IMR-90 (cell line): ENCODE data around the gene ABHD16A. TPM values are rescaled to one million over a fixed set of nuclear protein-coding genes. Genes with fewer than 3 reads are reported as not detected.

Experiments
- ATAC-seq: fragments of 200-7000 bp; cut with Tn5 transposase; 2 replicates; pipeline ENCODE4 v1.9.1; 2020; ENCODE audit warnings: low read depth, mild to moderate bottlenecking, moderate library complexity
- BruUV-seq: library from RNA; stranded (reverse); fragments of 400-500 nt; replicated peaks from 2 replicates; lab custom pipeline; 2021; lab: Mats Ljungman, UMichigan
- CTCF ChIA-PET: fragments of 300-600 bp; formaldehyde crosslinking; extraction: SDS; loops from one replicate; lab custom pipeline; 2021; ENCODE audit warnings: antibody characterized with exemption; lab: Yijun Ruan, JAX
- POLR2A ChIA-PET: fragments of 300-600 bp; sonication (Branson Sonifier 250); formaldehyde crosslinking; loops from one replicate; lab custom pipeline; 2022; ENCODE audit warnings: antibody characterized with exemption; ENCODE audit not compliant: unreplicated experiment; lab: Charles Lee
- DNase-seq: peaks from one replicate; pipeline ENCODE4 v3.0.0; 2013
- H2AFZ ChIP-seq: replicated peaks from 2 replicates; pipeline ENCODE3; 2013; ENCODE audit warnings: low read length, mild to moderate bottlenecking; ENCODE audit not compliant: poor library complexity
- H2AK5ac ChIP-seq: 2 replicates; pipeline ENCODE4 v1.6.1; 2013; ENCODE audit warnings: low read depth, low read length, inconsistent platforms
- H2AK9ac ChIP-seq: replicated peaks from 2 replicates; pipeline ENCODE3; 2013; ENCODE audit warnings: mild to moderate bottlenecking, low read depth, low read length, moderate library complexity; ENCODE audit not compliant: poor library complexity
- H2BK120ac ChIP-seq: 2 replicates; pipeline ENCODE4 v1.6.1; 2013; ENCODE audit warnings: low read depth, low read length, inconsistent platforms
- H2BK15ac ChIP-seq: 3 replicates; pipeline ENCODE4 v1.6.1; 2013; ENCODE audit warnings: low read depth, low read length, inconsistent platforms
- H2BK20ac ChIP-seq: 2 replicates; pipeline ENCODE4 v1.6.1; 2013; ENCODE audit warnings: low read depth, mild to moderate bottlenecking, inconsistent platforms, low read length, moderate library complexity
- H2BK5ac ChIP-seq: 2 replicates; pipeline ENCODE4 v1.6.1; 2013; ENCODE audit warnings: mild to moderate bottlenecking, low read depth, low read length, inconsistent platforms; ENCODE audit not compliant: poor library complexity, severe bottlenecking
- H3K14ac ChIP-seq: replicated peaks from 2 replicates; pipeline ENCODE4 v1.6.1; 2013; ENCODE audit warnings: low read depth, low read length, inconsistent platforms
- H3K18ac ChIP-seq: 2 replicates; pipeline ENCODE4 v1.6.1; 2013; ENCODE audit warnings: low read depth, low read length, control low read depth
- H3K23ac ChIP-seq: 2 replicates; pipeline ENCODE4 v1.6.1; 2013; ENCODE audit warnings: low read depth, low read length, inconsistent platforms
- H3K27ac ChIP-seq: 2 replicates; pipeline ENCODE4 v1.5.1; 2013; ENCODE audit warnings: mild to moderate bottlenecking, control low read depth, low read length; ENCODE audit not compliant: insufficient read depth
- H3K27me3 ChIP-seq: 2 replicates; pipeline ENCODE4 v1.6.1; 2013; ENCODE audit warnings: low read length; ENCODE audit not compliant: control insufficient read depth, insufficient read depth
- H3K36me3 ChIP-seq: 2 replicates; pipeline ENCODE4 v1.6.1; 2013; ENCODE audit warnings: low read length, mixed read lengths; ENCODE audit not compliant: control insufficient read depth, insufficient read depth
- H3K4ac ChIP-seq: 2 replicates; pipeline ENCODE4 v1.6.1; 2013; ENCODE audit warnings: low read depth, low read length, inconsistent platforms
- H3K4me1 ChIP-seq: 2 replicates; pipeline ENCODE4 v1.6.1; 2013; ENCODE audit warnings: low read length, mixed read lengths; ENCODE audit not compliant: control insufficient read depth, insufficient read depth
- H3K4me2 ChIP-seq: 2 replicates; pipeline ENCODE4 v1.6.1; 2013; ENCODE audit warnings: low read depth, mild to moderate bottlenecking, control low read depth, low read length, moderate library complexity
- H3K4me3 ChIP-seq: 2 replicates; pipeline ENCODE4 v1.5.1; 2013; ENCODE audit warnings: low read depth, mild to moderate bottlenecking, control low read depth, low read length, moderate library complexity; ENCODE audit not compliant: insufficient read depth
- H3K56ac ChIP-seq: 2 replicates; pipeline ENCODE4 v1.6.1; 2013; ENCODE audit warnings: low read length, inconsistent platforms; ENCODE audit not compliant: insufficient read depth; ENCODE audit errors: extremely low read depth
- H3K79me1 ChIP-seq, 2 experiments: 2 replicates each; pipeline ENCODE4 v1.6.1; 2013; ENCODE audit warnings: low read length in 2 of 2, inconsistent platforms in 1 of 2, low read depth in 1 of 2
- H3K9ac ChIP-seq: 2 replicates; pipeline ENCODE4 v1.6.1; 2013; ENCODE audit warnings: low read depth, low read length, control low read depth
- H3K9me1 ChIP-seq: 2 replicates; pipeline ENCODE4 v1.6.1; 2013; ENCODE audit warnings: low read length, inconsistent platforms; ENCODE audit not compliant: insufficient read depth
- H3K9me3 ChIP-seq: 2 replicates; pipeline ENCODE4 v1.6.1; 2013; ENCODE audit warnings: low read length; ENCODE audit not compliant: control insufficient read depth, insufficient read depth
- H4K20me1 ChIP-seq: 2 replicates; pipeline ENCODE4 v1.6.1; 2013; ENCODE audit warnings: low read length, inconsistent platforms; ENCODE audit not compliant: insufficient read depth
- H4K5ac ChIP-seq: 2 replicates; pipeline ENCODE4 v1.6.1; 2013; ENCODE audit warnings: mild to moderate bottlenecking, low read depth, low read length, control low read depth
- H4K8ac ChIP-seq, 2 experiments: 2 replicates each; pipeline ENCODE4 v1.6.1; 2013; ENCODE audit warnings: low read depth in 2 of 2, low read length in 2 of 2, control low read depth in 1 of 2, inconsistent platforms in 1 of 2
- H4K91ac ChIP-seq: 2 replicates; pipeline ENCODE4 v1.6.1; 2013; ENCODE audit warnings: low read depth, low read length, inconsistent platforms; ENCODE audit not compliant: insufficient read depth
- FOS ChIP-seq: fragments of 150-350 bp; IDR thresholded peaks from 2 replicates; pipeline ENCODE4 v1.6.1; 2016; ENCODE audit warnings: low read depth, low read length
- NFE2L2 ChIP-seq: fragments of 150-350 bp; IDR thresholded peaks from 2 replicates; pipeline ENCODE4 v1.6.1; 2016; ENCODE audit warnings: low read depth, mild to moderate bottlenecking, low read length
- USF2 ChIP-seq: fragments of 150-350 bp; IDR thresholded peaks from 2 replicates; pipeline ENCODE4 v1.6.1; 2017; ENCODE audit warnings: mild to moderate bottlenecking, antibody characterized with exemption, low read length, low read depth
- WGBS, 2 experiments: methylation state at CpG; one replicate each; pipeline versions ENCODE4 v1.1.5 to v1.1.7; 2013; ENCODE audit warnings: missing lambda C conversion rate in 2 of 2; ENCODE audit not compliant: insufficient read length in 1 of 2; ENCODE audit errors: extremely low coverage in 2 of 2; 5-methylcytosine and 5-hydroxymethylcytosine counted together
- dilution Hi-C: fragments of 300-500 bp; cut with HindIII; formaldehyde crosslinking; loops from one replicate; pipeline ENCODE4 v1.14.3; 2018; ENCODE audit warnings: low sequenced_read_pairs; ENCODE audit not compliant: unreplicated experiment
- in situ Hi-C: fragments of 300-500 bp; cut with MboI; formaldehyde crosslinking; loops from 3 replicates; pipeline ENCODE4 v1.14.3; 2019; ENCODE audit warnings: low sequenced_read_pairs, inconsistent platforms, mixed read lengths
- intact Hi-C: fragments of 100-400 bp; cut with micrococcal nuclease; formaldehyde crosslinking; loops from 2 replicates; pipeline ENCODE4 v1.10.0; 2022
- polyA plus RNA-seq, 3 experiments: library from polyadenylated mRNA; depleted of rRNA; stranded (reverse); fragments of >200 nt; gene quantifications; 2 replicates each; pipeline ENCODE4 v1.2.3, GENCODE V29; 2012; ENCODE audit warnings: low replicate concordance in 1 of 3
- total RNA-seq: library from RNA; depleted of rRNA; stranded (reverse); fragments of >200 nt; gene quantifications from 2 replicates; pipeline ENCODE4 v1.2.3, GENCODE V29; 2012

The ABHD16A gene
- total and polyA plus RNA-seq, 2 of the 4 experiments (the other 2 are of a cell fraction) = 31.5 to 35.1 TPM

GRCh38 chr6:31722173-31722572 lies 19.0 kb upstream of the ABHD16A start:
- H4K91ac ChIP-seq = no peak overlapping the region
- in situ Hi-C loops (no loop called here), dilution Hi-C loops (no loop called here), intact Hi-C loops (no loop called here)
- no peaks in the 10 kb centered on the region for H3K79me1 ChIP-seq
- DNase-seq (no peak), ATAC-seq (no peak)
- BruUV-seq = no TSS peak
- peaks cover 4% of the 10 kb centered on the region; the same call in 1 of the 2 replicates for H3K9me1 ChIP-seq
- H3K27me3 ChIP-seq = peaks cover 2% of the 10 kb centered on the region; the same call in 1 of the 2 replicates
- no peak overlapping the region for H3K14ac ChIP-seq
- H3K27ac ChIP-seq = no peak overlapping the region
- H2AK9ac ChIP-seq = no peak overlapping the region
- no peak overlapping the region for H2AFZ ChIP-seq
- no peak overlapping the region for H2AK5ac ChIP-seq
- no peak overlapping the region for H3K4me3 ChIP-seq
- H2BK20ac ChIP-seq = no peak overlapping the region
- CTCF ChIA-PET = no interaction called here
- H2BK5ac ChIP-seq = no peak overlapping the region
- WGBS, 2 experiments = 71% methylated on average over 1 of the region's 3 CpGs; no CpG with 5 or more reads in 1 of the 2 experiments
- H4K20me1 ChIP-seq = no peaks in the 10 kb centered on the region
- H3K4me1 ChIP-seq = no peaks in the 10 kb centered on the region
- H3K18ac ChIP-seq = no peak overlapping the region
- H2BK120ac ChIP-seq = no peak overlapping the region
- no peak for TF ChIP-seq NFE2L2
- no peak for TF ChIP-seq USF2
- no peak for TF ChIP-seq FOS
- no peak overlapping the region for H4K5ac ChIP-seq
- no peak overlapping the region for H3K9ac ChIP-seq
- H4K8ac ChIP-seq = no peak overlapping the region
- H3K23ac ChIP-seq = no peak overlapping the region
- H3K4me2 ChIP-seq = no peak overlapping the region
- H3K36me3 ChIP-seq = peaks cover 10% of the 10 kb centered on the region; the same call in 1 of the 2 replicates
- POLR2A ChIA-PET = no interaction called here
- no peak overlapping the region for H3K56ac ChIP-seq
- H2BK15ac ChIP-seq = no peak overlapping the region
- no peak overlapping the region for H3K4ac ChIP-seq
- H3K9me3 ChIP-seq = no peaks in the 10 kb centered on the region
